Renal cortical epithelial cell (primary cell): Measurements from ENCODE around the gene MLLT1. TPM values are rescaled to one million over a fixed set of nuclear protein-coding genes. Genes with fewer than 3 reads are reported as not detected.

ENCODE experiments used
- DNase-seq: peaks from one replicate; pipeline ENCODE4 v3.0.0-alpha.2; 2011; ENCODE audit warnings: low read depth
- total RNA-seq: library from RNA; depleted of rRNA; stranded (reverse); fragments of >200 nt; gene quantifications from 2 replicates; pipeline ENCODE4 v1.2.3, GENCODE V29; 2014

The MLLT1 gene
- total RNA-seq, 1 donor from 2014 or later: 5.4 TPM

GRCh38 chr19:6274756-6275155 lies 5.0 kb downstream of the MLLT1 start:
- DNase-seq: no peak

- DNase-seq: peak; percentile 87
These were observed 5.8 kb downstream of the MLLT1 start for GRCh38 chr19:6273701-6274601.

- no peak for DNase-seq
These were observed 6.7 kb downstream of the MLLT1 start for GRCh38 chr19:6272913-6273600.

- no peak for DNase-seq
These were observed 7.4 kb downstream of the MLLT1 start for GRCh38 chr19:6272411-6272791.

- peak; percentile 16 for DNase-seq
These were observed 7.9 kb downstream of the MLLT1 start for GRCh38 chr19:6271721-6272410.

- peak; percentile 60 for DNase-seq
These were observed 8.5 kb downstream of the MLLT1 start for GRCh38 chr19:6271251-6271650.

GRCh38 chr19:6270822-6271221 lies 9.0 kb downstream of the MLLT1 start:
- DNase-seq: no peak

GRCh38 chr19:6270076-6270745 lies 9.6 kb downstream of the MLLT1 start:
- no peak for DNase-seq

GRCh38 chr19:6269101-6269886 lies 10.5 kb downstream of the MLLT1 start:
- no peak for DNase-seq

GRCh38 chr19:6268382-6268771 lies 11.4 kb downstream of the MLLT1 start:
- DNase-seq: no peak

GRCh38 chr19:6267552-6268381 lies 12.0 kb downstream of the MLLT1 start:
- no peak for DNase-seq

GRCh38 chr19:6264803-6265202 lies 15.0 kb downstream of the MLLT1 start:
- no peak for DNase-seq

GRCh38 chr19:6263735-6264444 lies 15.9 kb downstream of the MLLT1 start:
- DNase-seq: no peak

- no peak for DNase-seq
These were observed 16.5 kb downstream of the MLLT1 start for GRCh38 chr19:6263306-6263705.

- DNase-seq: no peak
These were observed 17.3 kb downstream of the MLLT1 start for GRCh38 chr19:6262519-6262918.

GRCh38 chr19:6261883-6262282 lies 17.9 kb downstream of the MLLT1 start:
- DNase-seq: no peak

GRCh38 chr19:6260912-6261650 lies 18.7 kb downstream of the MLLT1 start:
- no peak for DNase-seq

- no peak for DNase-seq
These were observed 19.4 kb downstream of the MLLT1 start for GRCh38 chr19:6260376-6260775.

GRCh38 chr19:6259312-6259861 lies 20.4 kb downstream of the MLLT1 start:
- DNase-seq: no peak
